Breast epithelium (tissue), 3 donors: Measurements from ENCODE around the gene CLSTN1.

Experiments used
- POLR2AphosphoS5 ChIP-seq, 3 donors: sonication (generic); formaldehyde crosslinking; IDR thresholded peaks; one replicate each; pipeline ENCODE4 v1.6.1; 2017; ENCODE audit warnings: antibody characterized with exemption in 3 of 3
- TF ChIP-seq, protein P1 (sequence below), 3 donors: fragments of 450-650 bp; IDR thresholded peaks; one replicate each; pipeline ENCODE4 v1.5.1; 2016 to 2017; ENCODE audit warnings: antibody characterized with exemption in 3 of 3, mild to moderate bottlenecking in 3 of 3, moderate library complexity in 3 of 3

DNA sequence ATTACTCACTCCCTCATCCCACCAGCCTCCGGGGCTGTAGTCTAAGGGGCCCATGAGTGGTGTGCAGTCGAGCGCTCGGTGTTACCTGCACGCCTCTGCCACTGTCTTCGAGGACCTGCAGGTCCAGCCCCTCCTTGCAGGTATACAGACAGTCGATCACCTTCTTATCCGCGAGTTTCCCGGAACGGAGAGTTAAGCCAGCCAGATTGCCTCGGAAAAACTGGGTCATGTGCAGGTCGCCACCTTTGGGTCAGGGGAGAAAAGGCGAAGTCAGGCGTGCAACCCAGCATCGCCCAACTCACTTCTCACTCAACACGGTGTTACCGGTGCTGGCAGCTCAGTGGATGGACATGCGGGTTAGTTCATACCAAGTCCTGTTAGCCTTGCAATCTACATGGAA, 88.0 kb downstream of the CLSTN1 start:
- TF ChIP-seq, protein P1, sequence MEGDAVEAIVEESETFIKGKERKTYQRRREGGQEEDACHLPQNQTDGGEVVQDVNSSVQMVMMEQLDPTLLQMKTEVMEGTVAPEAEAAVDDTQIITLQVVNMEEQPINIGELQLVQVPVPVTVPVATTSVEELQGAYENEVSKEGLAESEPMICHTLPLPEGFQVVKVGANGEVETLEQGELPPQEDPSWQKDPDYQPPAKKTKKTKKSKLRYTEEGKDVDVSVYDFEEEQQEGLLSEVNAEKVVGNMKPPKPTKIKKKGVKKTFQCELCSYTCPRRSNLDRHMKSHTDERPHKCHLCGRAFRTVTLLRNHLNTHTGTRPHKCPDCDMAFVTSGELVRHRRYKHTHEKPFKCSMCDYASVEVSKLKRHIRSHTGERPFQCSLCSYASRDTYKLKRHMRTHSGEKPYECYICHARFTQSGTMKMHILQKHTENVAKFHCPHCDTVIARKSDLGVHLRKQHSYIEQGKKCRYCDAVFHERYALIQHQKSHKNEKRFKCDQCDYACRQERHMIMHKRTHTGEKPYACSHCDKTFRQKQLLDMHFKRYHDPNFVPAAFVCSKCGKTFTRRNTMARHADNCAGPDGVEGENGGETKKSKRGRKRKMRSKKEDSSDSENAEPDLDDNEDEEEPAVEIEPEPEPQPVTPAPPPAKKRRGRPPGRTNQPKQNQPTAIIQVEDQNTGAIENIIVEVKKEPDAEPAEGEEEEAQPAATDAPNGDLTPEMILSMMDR (IDR thresholded peaks at IDR 0.05) = no peak
- no peak for TF ChIP-seq POLR2AphosphoS5 (IDR thresholded peaks at IDR 0.05)
